NCI-H748 treated with DMSO at 0.1 percent for 48 hours (cell line): ENCODE results near the gene TMEM190.
"Not testable (repeated sequence)": the region's sequence is repeated elsewhere in the genome, so short reads cannot be mapped to it uniquely, and the experiment has no call there.

Experiments used
- DNase-seq: peaks from one replicate; lab custom pipeline; 2025; lab: John Stamatoyannopoulos, UW

Gene TMEM190

GRCh38 chr19:55376241-55376933 lies at the start of gene TMEM190:
Gene TMEM190 (plus strand): TSS chr19:55376826. CDS start chr19:55376854, 28 bp downstream.
- DNase-seq = no peak

DNA sequence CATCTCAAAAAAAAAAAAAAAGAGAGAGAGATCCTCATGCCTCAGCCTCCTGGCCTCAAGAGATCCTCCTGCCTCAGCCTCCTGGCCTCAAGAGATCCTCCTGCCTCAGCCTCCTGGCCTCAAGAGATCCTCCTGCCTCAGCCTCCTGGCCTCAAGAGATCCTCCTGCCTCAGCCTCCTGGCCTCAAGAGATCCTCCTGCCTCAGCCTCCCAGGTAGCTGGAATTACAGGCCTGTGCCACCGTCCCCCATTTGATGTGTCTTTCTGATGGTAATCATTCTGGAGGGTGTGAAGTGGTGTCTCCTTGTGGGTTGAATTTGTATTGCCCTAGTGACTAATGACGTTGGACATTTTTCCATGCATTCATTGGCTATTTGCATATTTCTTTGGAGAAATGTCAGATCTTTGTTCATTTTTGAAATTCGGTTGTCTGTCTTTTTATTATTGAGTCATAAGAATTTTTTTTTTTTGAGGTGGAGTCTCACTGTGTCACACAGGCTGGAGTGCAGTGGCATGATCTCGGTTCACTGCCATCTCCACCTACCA lies 47.8 kb upstream of the TMEM190 start:
- not testable (repeated sequence) for DNase-seq

- not testable (repeated sequence) for DNase-seq
Observed at GRCh38 chr19:55329791-55330190, 46.8 kb upstream of the TMEM190 start.

DNA sequence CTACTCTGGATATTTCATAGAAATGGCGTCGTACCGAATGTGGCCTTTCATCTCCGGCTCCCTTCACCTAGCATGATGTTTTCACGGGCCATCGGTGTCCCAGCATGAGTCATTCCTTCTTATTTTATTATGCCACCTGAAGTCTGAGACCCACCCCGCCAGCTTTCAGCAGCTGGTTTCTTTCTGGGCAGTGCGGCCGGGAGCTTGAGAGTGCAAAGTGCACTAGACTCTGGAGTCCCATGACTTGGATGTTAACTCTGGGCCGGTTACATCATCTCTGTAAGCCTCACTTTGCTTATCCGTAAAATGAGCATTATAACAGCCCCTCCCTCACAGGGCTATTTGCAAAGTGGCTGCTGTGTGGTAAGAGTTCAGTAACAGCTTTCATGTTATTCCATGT lies 42.8 kb upstream of the TMEM190 start:
- DNase-seq = no peak

GRCh38 chr19:55336101-55336500 lies 40.5 kb upstream of the TMEM190 start:
- DNase-seq = no peak

- peak; percentile 100 for DNase-seq
Observed at GRCh38 chr19:55339105-55339888, 37.3 kb upstream of the TMEM190 start, which contains the start of gene KMT5C. Gene KMT5C (plus strand): TSS chr19:55339876. CDS start chr19:55341937, 2,061 bp downstream.

- DNase-seq = no peak
Observed at GRCh38 chr19:55339889-55340783, 36.5 kb upstream of the TMEM190 start.

DNA sequence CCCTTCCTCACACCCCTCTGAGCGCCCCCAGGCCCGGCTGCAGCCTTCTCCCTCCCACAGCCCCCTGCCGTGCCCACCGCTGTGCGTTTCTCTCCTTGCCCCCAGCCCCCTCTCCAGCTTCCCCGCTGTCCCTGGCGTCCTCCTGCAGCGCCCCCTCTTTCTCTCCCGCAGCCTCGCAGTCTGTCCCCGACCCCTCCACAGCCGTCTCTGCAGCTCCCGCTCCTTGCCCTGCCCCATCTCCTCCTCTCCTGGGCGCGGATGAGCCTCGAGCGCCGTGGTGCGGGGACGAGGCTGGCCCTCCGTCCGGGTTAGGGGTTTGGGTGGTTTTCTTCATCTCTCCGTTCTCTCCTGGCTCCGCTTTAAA lies 35.9 kb upstream of the TMEM190 start:
- peak; percentile 82 for DNase-seq

DNA sequence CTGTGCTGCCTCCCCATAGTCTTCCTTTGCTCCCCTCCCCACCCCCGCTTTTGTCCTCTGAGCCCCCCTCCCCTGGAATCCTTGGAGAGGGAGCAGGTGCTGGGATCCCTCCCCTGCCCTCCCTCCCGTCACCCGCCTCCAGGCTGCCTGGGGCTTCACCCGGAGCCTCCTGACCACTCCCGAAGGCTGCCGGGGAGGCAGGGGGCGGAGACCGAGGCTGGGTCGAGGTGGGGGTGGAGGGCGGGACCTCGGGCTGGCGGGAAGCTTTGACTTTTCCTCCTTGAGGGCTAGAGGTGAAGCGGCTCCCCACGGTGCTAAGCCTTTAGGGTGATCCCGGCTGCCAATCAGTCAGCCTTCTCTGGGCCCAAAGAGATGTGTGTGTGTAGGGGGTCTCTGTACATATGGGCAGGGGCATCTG lies 35.4 kb upstream of the TMEM190 start:
- DNase-seq = peak; percentile 82

- no peak for DNase-seq
Observed at GRCh38 chr19:55341595-55342531, 34.8 kb upstream of the TMEM190 start.

DNA sequence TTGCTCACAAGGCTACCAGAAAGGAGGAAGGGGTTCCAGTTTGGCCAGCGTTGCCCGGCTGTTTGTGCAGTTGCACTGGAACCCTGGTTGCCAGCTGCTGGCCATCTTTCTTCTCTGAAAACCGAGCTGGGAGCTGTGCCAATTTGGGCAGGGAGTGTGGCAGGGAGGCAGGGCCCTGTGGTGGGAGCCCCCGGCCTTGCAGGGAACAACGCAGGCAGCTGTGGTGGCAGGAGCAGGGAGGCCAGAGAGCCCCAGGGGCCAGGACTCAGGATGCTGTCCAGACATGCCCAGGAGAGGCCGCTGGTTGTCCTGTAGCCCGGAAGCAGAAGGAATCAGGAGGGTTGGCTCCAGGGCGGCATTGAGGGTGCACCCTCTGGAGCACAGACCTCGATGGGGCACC lies 32.2 kb upstream of the TMEM190 start:
- DNase-seq = no peak

DNA sequence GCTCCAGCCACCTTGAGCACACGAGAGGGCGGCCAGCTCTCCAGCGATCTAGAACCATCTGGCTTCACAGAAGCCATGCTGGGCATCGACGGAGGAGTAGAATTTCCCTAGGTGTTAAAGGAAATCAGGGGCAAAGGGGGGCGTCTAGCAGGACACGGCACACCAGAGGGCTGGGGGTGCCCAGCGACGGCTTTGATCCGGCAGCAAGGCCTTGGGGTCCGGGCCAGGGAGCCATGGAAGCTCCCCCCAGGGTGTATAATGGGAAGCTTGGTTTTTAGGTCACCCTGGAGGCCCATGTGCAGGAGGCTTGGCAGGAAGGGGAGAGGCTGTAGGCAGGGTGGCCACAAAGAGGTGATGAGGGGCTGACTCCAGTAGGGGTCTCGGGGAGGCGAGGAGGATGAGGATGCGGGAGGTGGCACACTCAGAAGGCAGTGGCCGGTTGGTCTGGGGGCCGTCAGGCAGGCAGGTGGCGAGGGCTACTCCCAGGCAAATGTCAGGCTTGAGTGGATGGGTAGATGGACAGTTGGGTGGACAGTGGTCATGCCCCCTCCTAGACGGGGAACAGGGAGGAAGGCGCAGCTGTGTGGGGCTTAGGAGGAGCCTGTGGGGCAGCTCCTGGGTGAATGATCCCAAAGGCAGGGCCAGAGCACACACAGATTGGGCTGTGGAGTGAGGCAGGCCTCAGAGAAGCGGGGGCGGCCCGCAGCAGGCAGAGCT lies 31.4 kb upstream of the TMEM190 start:
- DNase-seq = no peak

GRCh38 chr19:55345818-55346724 lies 30.6 kb upstream of the TMEM190 start:
- DNase-seq = peak; percentile 9

DNA sequence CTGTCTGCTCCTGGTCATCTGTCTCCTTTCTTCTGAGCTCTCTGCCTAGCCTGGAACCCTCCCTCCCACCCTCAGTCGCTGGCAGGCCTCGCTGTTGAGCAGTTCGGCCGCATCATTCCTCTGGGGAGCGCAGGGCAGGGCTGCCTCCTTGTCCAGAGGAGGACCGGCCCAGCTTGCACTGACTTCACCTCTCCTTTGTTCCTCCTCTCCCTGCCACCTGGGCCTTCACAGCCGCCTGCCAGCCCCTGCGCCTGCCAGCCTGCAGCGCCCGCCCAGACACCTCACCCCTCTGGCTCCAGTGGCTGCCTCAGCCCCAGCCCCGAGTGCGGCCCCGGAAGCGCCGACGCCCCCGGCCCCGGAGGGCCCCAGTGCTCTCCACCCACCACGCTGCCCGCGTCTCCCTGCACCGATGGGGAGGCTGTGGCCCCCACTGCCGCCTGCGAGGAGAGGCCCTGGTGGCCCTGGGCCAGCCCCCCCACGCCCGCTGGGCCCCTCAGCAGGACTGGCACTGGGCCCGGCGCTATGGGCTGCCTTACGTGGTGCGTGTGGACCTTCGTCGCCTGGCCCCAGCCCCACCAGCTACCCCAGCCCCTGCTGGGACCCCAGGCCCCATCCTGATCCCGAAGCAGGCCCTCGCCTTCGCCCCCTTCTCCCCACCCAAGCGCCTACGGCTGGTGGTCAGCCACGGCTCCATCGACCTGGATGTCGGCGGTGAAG lies 29.7 kb upstream of the TMEM190 start:
- no peak for DNase-seq

DNA sequence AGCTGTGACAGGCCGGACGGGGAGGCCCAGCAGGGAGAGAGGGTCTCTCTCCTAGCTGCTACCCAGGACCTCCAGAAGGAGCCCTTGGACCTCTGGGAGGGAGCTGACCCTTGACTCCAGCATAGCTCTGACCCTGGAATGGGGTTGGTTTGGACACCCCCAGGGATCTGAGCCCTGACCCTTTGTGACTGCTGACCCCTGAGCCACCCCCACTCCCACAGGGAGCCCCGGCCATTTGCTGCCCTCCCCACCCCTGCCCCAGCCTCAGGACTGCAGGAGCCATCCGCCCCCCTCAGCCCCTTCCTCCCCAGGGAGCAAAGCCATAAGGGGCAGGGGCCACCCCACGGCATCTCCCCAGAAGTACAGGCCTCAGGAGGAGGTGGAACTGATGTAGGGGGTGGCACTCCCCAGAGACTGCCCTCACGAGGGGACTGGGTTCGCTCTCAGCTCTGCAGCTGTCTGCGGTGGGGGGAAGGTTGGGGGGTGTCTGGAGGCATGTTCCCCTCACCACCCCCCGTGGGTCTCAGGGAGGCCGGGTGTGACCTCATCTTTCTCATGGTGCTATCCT lies 29.1 kb upstream of the TMEM190 start:
- no peak for DNase-seq

GRCh38 chr19:55348317-55349034 lies 28.1 kb upstream of the TMEM190 start:
- no peak for DNase-seq

DNA sequence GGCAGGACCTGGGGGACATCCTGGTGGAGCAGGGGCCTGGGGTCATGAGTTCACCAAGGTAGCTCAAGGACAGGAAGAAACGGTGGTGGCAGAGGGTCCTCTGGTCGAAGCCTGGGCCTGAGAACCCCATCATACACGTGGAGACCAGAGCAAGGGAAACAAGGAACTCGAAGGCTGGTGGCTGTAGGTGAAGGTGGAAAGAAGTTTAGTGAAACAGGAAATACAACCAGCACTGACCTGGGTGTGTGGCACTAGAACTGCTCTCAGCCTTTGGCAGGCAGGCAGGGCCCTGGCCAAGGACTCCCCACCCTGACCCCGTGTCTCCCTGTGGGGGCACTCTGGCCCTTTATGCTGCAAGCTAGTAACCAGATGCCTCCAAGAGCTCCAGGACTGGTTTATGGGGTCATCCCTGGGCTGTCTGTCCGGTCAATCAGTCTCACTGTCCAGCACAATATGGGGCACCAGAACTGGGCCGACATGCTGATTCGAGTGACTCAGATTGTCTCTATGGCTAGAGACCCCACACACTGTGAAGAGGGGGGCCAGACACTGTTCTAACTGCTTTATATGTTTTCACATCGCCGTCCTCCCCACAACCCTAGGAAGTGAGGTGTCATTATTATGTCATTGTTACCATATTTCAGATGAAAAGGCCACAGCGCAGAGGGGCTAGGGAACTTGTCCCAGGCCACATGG lies 25.9 kb upstream of the TMEM190 start:
- DNase-seq = no peak
